Endometrium (tissue), 2 donors: ENCODE results near the gene POLG2.

Source experiments
- FAIRE-seq: peaks from 2 replicates; lab custom pipeline; 2012; peaks lifted over from hg19 to GRCh38; lab: Jason Lieb, UNC
- donor health status: control.
- donor health status: control.

POLG2 gene

GRCh38 chr17:64496786-64497564, at the start of gene POLG2:
POLG2 (minus strand) TSS chr17:64497054; CDS start chr17:64496968, 86 bp downstream.
- FAIRE-seq, result no peak

DNA sequence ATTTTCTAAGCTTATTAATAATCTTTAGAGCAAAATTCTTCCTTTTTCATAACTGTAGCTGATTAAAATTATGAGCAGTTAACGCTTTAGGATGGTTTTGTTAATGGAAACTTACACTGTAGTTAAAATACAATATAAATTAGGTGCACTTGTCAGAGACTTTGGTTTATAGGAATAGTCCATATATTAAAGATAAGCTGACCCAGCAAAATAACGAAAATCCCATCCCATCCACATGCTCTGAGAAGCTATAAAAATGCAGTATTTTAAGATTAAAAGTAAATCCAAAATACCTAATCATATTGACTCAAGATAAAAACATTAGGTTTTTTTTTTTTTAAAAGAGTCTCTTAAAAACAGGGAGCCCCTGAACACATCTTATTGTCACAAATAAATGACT, 47.9 kb upstream of the POLG2 start:
- FAIRE-seq, result no peak

GRCh38 chr17:64540118-64540776, 43.4 kb upstream of the POLG2 start:
- FAIRE-seq, result no peak

DNA sequence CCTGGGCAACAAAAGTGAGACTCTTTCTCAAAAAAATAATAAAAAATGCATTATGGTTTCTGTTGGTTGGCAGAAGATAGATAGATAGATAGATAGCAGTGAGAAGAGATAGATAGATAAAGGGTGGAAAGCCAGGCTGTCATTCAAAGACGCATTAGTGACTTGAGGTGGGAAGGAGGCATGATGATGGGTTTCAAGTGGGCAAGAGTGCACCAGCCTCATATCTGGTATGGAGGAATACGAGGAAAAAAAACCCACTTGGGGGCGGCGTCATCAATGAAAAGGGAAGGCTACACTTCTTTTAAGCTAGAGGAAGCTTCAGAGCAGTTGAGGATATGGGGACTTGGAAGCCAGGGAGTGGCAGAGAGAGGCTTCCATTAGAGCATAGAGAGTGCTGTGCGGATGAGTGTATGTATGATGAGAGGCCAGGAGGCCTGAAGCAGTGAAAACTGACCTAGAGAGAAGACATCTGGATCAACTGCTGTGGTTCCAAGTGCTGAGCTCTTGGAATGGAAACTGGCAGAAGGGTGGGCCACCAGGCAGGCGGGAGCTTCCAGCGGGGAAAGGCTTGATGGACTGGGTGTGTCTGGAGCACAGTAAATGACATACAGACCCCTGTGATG, 41.8 kb upstream of the POLG2 start:
- no peak for FAIRE-seq

- FAIRE-seq, result no peak
These were observed 40.6 kb upstream of the POLG2 start for GRCh38 chr17:64537488-64537887.

DNA sequence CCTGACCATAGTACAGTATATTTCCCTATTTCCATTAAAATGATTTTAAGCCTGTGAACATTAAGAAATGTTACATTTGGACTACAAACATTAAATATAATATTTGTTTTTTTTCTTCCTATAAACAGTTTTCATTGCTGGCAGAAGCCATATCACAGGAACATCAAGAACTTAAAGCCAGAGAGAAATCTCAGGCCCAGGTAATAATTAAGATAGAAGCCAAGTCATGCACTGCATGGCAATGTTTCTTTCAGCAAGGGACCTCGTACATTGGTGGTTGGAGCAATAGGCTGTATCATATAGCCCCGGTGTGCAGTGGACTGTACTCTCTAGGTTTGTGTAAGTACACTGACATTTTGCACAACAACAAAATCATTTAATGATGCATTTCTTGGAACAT, 40.1 kb upstream of the POLG2 start:
- FAIRE-seq, result no peak

DNA sequence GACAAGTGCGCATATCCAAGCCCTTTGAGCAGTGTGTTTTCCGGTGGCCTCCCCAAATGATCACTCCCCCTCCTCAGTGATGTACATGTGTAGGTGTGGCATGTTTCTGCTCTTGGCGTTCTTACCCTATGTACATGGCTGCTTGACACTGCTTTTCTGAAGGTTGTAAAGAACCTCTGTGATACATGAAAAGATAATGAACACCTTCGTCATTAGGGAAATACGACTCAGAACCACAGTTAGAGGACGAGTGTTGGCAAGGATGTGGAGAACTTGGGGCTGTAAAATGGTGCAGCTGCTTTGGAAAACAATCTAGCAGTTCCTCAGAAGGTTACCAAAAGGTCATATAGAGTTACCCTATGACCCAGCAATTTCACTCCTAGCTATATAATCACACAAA, 38.5 kb upstream of the POLG2 start:
- no peak for FAIRE-seq

DNA sequence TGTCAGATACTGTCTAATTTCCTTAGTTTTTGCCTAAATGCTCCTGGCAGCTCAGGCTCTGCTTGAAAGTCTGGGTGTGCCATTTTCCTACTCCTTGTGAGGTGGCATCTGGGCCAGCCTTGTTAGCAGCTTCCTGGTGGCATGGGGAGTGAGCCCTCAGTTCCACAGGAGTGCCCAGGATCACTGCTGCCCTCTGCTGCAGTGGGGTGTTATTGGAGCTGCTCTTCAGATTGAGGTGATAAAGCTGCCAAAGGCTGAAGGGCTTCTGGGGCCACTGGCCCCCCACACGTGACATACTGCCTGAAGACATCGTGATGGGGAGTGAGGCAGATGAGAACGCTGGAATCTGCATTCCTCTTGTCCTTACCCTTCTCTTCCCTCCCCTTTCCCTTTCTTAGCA, 37.3 kb upstream of the POLG2 start:
- no peak for FAIRE-seq

DNA sequence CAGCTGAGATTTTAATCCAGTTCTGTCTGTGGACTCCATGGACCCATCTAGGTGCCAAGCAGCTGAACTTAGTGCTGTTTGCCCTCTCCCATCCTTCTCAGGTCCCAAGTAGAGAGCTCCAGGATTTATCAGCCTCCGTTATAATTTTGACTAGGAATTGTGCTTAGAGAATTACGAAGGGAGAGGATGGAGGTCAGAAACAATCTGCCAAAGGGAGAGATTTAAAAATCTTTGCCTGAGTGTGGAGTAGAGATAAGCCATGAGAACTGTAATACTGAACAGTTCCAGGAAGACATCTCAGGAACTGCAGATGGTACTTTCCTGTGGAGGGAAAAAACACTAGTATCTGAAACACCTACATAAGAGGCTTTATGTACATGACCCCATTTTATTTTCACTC, 36.9 kb upstream of the POLG2 start:
- FAIRE-seq, result no peak

GRCh38 chr17:64532409-64532808, 35.6 kb upstream of the POLG2 start:
- FAIRE-seq, result no peak

DNA sequence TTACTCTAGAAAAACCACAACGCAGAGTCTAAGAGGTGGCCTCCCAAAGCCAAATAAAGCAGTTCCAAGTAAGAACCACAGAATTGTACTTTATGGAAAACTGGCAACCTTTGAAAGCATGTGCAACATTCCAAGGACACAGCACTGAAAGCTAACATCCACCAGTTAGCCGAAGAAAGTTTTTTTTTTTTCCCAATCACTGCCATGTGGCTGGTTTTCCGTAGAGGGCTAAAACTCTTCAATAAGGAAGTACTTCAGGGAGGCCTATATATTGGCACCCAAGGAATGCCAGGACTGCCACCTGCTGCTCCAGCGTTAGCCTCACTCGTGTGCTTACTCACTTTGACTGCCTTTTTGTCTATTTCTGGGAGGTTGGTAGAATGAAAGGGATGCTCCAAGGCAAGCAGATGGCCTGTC, 35.1 kb upstream of the POLG2 start:
- no peak for FAIRE-seq

DNA sequence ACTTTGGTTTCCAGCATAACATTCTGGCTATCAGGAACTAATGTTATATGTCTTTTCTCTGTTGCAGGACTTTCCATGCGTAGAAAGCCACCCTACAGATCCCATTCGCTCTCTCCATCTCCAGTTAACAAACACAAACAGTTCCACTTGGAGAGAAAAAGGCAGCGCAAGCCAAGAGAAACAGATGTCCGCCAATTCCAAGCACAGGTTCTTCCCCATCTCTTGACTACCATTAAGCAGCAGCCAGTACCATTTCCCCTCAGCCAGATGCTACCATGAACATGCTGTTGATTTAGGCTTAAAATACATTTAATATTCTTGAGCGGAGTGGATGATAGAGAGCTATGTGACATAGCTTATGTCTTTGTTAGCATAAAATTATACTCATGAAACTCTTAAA, 32.4 kb upstream of the POLG2 start:
- FAIRE-seq, result no peak

DNA sequence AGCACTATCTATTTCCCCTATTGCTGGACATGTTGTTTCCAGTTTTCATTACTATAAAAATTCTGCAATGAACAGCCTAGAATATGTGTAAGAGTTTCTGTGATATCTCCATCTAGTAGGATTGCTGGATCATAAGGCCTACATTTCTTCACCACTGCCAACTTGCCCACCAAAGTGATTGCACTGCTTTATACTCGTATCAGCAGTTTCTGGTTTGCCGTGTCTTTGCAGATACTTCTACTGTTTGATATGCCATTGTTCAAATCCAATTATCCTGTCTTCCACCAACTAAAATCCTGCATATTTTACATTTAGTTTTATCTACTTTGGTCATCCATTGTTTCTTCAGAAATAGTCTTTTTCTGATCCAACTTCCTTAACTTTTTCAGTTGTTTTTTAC, 31.1 kb upstream of the POLG2 start:
- no peak for FAIRE-seq

DNA sequence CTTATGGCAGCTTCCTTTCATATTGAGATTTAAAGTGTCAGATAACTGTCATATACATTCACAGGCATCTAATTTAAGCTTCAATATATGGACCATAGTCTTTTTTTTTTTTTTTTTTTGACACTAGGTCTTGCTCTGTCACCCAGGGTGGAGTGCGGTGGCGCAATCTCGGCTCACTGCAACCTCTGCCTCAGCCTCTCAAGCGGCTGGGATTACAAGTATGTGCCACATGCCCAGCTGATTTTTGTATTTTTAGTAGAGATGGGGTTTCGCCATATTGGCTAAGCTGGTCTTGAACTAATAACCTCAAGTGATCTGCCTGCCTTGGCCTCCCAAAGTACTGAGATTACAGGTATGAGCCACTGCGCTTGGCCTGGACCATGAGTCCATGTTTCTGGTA, 23.5 kb upstream of the POLG2 start:
- no peak for FAIRE-seq

DNA sequence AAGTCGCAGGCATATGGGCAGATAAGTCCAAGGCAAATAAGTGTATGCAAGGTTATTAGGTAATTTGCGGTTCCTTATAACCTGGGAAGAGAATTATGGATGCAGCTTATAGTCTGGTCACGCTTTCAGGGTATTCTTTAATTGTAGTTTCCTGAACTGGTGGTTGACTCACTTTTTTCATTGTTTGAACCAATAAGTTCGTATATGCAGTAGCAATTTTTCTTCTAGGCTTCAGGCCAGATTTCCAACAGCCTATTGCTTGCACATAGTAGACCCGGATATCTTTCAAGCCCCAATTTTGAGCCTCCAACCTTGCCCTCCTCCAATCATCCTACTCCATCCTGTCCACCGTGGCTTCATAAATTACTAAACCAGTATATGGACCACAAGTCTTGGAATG, 22.7 kb upstream of the POLG2 start:
- FAIRE-seq, result no peak

DNA sequence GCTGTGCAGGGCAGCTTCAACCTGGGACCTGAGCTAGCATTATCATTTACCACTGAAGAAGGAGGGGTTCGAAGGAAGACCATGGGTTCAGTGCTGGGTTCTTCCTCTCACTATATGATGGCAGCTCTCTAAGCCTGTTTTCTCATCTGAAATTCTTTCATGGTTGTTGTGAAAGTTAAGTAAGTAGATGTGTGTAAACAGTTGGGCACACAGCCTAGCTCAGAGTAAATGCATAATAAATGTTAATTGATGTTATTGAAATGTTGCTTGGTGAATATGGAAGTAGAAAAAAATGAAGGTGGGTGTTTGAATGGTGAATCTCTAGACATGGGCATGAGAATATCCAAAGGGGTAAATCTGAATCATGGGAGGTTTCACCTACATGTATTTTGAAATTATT, 19.0 kb upstream of the POLG2 start:
- FAIRE-seq, result no peak

GRCh38 chr17:64515419-64515818, 18.6 kb upstream of the POLG2 start:
- no peak for FAIRE-seq

DNA sequence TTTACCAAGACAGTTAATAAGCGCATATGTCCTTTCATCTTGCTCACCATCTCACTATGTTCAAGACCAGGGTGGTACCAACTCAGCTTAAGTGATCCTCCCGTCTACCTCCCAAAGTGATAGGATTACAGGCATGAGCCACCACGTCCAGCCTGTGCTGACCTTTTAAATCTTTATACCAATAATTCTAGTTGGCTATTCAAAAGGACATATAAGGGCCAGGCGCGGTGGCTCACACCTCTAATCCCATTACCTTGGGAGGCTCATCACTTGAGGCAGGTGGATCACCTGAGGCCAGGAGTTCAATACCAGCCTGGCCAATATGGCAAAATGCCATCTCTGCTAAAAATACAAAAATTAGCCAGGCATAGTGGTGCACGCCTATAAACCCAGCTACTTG, 12.3 kb upstream of the POLG2 start:
- no peak for FAIRE-seq

DNA sequence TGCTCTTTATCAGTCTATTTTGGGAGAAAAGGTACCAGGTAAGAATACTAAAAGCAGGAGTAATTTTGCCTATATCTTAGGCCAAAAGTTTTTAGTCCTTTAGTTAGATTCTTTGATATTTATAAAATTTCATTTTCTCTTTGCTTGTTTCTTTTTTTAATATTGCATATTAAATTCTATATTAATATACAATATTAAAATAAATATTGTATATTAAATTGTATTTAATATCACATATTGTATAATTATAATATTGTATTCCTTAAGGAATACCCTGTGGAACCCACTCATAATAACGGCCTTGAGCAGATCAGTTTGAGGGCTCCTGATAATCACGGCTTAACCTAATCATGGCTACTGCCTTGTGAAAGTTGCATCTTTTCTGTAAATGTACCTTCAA, 11.8 kb upstream of the POLG2 start:
- FAIRE-seq, result no peak

GRCh38 chr17:64507413-64507782, 10.5 kb upstream of the POLG2 start:
- no peak for FAIRE-seq

DNA sequence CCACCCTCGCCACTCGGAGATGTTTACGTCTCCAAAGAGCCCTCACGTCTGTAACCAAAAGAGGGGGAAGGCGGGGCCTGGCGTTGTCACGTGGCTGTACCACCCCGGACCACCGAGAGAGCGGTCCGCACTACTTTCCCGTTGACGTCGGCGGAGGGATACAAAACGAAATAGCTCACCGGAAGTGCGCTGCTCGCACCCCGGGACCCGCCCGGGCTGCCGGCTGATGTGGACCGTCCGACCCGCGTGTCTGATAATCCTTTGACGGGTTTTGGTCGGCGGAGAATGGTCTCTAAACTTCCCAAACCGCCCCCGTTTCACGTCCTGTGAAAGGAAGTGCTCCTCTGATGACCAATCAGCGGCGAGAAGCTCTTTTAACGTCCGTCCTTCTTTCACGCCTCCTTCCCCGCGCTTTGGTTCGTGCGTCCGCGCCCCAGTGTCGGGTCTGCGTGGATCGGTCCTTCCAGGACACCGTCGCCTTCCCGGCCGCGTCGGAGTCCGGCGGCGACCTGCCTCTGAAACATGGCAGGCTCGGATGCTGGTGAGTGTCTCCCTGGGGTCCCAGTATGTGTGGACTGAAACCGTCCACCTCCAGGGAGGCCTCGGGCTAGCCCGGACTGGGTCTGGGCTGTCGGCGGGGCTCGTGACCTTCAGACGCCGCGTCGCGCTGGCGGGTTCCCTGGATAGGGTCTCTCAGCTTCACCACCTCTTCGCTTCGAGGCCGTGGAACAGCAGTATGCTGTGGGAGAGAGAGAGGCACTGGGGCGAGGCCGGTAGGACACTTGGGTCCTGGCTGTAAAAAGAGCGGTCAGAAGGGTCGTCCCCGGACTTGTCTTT, 9.9 kb upstream of the POLG2 start, which contains the start of gene CEP95:
CEP95 (plus strand) TSS at position 402 of the 837 bp plus-strand sequence; CDS start at position 523, 121 bp downstream.
- no peak for FAIRE-seq

GRCh38 chr17:64506201-64506575, 9.3 kb upstream of the POLG2 start, which contains the start of gene DDX5:
DDX5 (minus strand) TSS chr17:64506289; CDS start chr17:64506119, 170 bp downstream.
- no peak for FAIRE-seq
